CD4-positive, alpha-beta T cell treated with Interleukin-6 for 4 hours (primary cell): ENCODE results near the gene EGFR.
"Not testable (repeated sequence)": the region's sequence is repeated elsewhere in the genome, so short reads cannot be mapped to it uniquely, and the experiment has no call there.

ENCODE experiments used
- DNase-seq: peaks from one replicate; pipeline ENCODE4 v3.0.0-alpha.2; 2020; ENCODE audit warnings: mixed read lengths

The EGFR gene

DNA sequence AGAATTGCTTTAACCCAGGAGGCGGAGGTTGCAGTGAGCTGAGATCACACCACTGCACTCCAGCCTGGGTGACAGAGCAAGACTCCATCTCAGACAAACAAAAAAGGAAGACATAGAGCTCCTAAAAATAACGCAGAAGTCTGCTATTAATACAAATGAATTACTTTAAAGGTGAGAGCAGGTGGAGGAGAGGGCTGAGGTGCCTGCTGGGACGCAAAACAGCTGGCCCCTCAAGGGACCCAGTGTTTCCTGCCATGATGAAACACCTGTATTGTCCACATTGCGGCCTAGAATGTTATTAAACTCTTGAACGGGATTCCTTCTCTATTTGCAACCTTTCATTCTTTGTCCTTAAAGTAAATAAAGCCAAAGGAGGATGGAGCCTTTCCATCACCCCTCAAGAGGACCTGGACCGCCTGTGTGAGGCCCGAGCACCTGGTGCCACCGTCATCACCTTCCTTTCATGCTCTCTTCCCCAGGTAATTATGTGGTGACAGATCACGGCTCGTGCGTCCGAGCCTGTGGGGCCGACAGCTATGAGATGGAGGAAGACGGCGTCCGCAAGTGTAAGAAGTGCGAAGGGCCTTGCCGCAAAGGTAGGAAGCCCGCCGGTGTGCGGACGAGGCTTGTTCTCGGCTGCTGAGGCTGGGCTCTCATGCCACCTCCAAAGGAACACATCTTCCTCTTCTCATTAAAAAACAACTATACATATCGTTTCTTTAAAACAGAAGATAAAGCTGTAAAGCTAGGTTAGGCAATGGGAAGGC lies 136.7 kb downstream of the EGFR start:
- DNase-seq = no peak

GRCh38 chr7:55156919-55157763 lies 138.3 kb downstream of the EGFR start:
- no peak for DNase-seq

DNA sequence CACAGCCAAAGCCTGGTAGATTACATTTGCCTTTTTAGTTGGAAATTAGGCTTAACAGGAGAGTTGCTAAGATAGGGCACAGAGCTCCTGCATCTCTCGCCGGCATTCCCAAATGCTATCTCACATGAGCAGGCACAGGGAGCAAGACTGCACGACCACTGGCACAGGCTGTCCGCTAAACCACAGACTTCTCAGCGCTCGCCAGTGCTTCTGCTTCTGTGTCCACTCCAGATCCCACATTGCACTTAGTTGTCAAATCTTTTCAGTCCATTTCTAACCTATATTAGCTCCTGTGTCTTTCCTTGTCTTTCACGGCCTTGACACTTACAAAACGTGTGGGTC lies 138.9 kb downstream of the EGFR start:
- DNase-seq = no peak

DNA sequence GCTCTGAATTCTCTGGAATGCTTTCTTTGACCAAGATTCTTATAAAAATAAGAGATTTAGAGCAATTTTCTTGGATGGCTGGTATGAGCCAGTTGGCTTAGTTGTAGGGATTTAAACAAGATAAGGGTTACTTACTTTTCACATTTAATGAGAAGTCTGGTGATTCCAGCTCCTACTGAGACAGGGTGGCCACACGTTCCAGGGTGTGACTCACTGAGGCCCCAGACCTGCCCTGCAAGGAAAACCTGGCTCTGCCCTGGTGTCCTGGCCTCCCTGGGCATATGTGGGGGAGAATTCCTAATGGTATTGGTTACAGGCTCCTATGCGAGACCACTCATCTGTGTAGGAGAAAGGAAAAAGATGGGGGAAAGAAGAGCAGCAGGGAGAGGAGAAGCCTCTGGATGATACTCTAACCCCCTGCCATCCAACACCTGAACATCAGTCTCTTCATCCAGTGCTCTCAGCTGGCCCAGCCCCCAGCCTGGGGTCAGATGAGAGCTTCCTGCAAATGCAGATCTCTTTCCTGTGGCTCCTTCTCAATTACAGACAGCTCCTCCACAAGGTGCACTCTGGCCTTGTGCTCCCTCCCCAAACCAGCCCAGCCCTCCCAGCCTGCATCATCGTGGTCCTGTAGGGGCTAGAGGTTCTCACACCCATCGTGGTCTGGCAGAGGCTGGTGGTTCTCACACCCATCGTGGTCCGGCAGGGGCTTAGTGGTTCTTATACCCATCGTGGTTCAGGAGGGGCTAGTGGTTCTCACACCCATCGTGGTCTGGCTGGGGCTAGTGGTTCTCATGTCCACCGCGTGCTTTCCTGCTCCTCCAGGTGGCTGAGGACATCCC lies 139.9 kb downstream of the EGFR start:
- DNase-seq = no peak

GRCh38 chr7:55160539-55160938 lies 141.7 kb downstream of the EGFR start:
- no peak for DNase-seq

GRCh38 chr7:55161154-55161687 lies 142.4 kb downstream of the EGFR start:
- DNase-seq = no peak

GRCh38 chr7:55162476-55162875 lies 143.7 kb downstream of the EGFR start:
- no peak for DNase-seq

- no peak for DNase-seq
These were observed 144.9 kb downstream of the EGFR start for GRCh38 chr7:55163733-55164132.

- no peak for DNase-seq
These were observed 145.7 kb downstream of the EGFR start for GRCh38 chr7:55164527-55164926.

- DNase-seq = no peak
These were observed 146.5 kb downstream of the EGFR start for GRCh38 chr7:55165176-55165861.

DNA sequence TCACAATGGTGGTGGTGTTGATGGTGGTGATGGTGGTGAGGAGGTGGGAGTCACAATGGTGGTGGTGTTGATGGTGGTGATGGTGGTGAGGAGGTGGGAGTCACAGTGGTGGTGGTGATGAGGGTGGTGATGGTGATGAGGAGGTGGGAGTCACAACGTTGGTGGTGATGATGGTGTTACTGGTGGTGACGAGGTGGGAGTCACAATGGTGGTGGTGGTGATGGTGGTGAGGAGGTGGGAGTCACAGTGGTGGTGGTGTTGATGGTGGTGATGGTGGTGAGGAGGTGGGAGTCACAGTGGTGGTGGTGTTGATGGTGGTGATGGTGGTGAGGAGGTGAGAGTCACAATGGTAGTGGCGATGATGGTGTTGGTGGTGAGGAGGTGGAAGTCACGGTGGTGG lies 148.5 kb downstream of the EGFR start:
- not testable (repeated sequence) for DNase-seq

DNA sequence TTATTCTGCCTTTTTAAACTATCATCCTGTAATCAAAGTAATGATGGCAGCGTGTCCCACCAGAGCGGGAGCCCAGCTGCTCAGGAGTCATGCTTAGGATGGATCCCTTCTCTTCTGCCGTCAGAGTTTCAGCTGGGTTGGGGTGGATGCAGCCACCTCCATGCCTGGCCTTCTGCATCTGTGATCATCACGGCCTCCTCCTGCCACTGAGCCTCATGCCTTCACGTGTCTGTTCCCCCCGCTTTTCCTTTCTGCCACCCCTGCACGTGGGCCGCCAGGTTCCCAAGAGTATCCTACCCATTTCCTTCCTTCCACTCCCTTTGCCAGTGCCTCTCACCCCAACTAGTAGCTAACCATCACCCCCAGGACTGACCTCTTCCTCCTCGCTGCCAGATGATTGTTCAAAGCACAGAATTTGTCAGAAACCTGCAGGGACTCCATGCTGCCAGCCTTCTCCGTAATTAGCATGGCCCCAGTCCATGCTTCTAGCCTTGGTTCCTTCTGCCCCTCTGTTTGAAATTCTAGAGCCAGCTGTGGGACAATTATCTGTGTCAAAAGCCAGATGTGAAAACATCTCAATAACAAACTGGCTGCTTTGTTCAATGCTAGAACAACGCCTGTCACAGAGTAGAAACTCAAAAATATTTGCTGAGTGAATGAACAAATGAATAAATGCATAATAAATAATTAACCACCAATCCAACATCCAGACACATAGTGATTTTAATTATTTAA lies 151.7 kb downstream of the EGFR start:
- no peak for DNase-seq

DNA sequence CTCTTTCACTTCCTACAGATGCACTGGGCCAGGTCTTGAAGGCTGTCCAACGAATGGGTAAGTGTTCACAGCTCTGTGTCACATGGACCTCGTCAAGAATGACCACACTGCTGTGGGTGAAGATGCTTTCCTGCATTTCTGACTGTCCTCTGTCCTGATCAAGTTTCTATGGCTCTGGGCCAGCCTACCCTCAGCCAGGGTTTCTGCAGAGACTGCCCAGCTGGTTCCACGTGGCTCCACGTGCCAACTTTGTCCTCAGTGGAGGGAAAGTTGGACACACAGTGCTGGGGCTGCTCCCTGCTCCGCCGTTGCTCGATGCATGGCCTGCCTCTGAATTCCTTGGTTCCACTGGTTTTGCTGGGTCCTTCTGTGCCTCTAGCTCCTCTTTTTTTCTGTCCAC lies 152.3 kb downstream of the EGFR start:
- DNase-seq = no peak

- DNase-seq = no peak
These were observed 153.3 kb downstream of the EGFR start for GRCh38 chr7:55172161-55172560.

DNA sequence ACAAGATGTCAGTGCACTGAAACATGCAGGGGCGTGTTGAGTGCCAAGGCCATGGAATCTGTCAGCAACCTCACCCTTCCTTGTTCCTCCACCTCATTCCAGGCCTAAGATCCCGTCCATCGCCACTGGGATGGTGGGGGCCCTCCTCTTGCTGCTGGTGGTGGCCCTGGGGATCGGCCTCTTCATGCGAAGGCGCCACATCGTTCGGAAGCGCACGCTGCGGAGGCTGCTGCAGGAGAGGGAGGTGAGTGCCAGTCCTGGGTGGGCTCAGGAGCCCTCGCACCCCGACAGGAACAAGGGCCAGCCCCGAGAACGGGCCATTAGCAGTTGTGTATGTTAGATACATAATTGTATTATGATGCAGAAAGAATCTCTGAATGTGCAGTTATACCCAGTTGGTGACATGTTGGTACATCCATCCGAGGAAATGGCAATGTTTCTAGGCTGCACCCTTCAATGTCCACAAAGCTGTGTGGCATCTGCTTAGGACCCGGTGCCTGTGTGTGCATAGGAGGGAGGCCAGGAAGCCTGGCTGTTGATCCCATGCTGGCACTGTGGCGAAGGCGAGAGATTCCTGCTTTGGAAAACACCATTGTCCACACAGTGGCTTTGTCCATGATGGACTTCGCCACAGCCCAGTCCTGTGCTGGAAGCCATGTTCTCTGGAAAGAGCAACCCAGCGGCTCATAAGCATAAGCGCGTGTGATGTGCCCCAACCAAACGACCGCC lies 154.2 kb downstream of the EGFR start:
- DNase-seq = no peak

GRCh38 chr7:55173671-55174070 lies 154.9 kb downstream of the EGFR start:
- no peak for DNase-seq

GRCh38 chr7:55174456-55174855 lies 155.6 kb downstream of the EGFR start:
- DNase-seq = no peak

DNA sequence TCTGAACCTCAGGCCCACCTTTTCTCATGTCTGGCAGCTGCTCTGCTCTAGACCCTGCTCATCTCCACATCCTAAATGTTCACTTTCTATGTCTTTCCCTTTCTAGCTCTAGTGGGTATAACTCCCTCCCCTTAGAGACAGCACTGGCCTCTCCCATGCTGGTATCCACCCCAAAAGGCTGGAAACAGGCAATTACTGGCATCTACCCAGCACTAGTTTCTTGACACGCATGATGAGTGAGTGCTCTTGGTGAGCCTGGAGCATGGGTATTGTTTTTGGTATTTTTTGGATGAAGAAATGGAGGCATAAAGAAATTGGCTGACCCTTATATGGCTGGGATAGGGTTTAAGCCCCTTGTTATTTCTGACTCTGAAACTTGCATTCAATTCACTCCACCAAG lies 156.0 kb downstream of the EGFR start:
- no peak for DNase-seq

DNA sequence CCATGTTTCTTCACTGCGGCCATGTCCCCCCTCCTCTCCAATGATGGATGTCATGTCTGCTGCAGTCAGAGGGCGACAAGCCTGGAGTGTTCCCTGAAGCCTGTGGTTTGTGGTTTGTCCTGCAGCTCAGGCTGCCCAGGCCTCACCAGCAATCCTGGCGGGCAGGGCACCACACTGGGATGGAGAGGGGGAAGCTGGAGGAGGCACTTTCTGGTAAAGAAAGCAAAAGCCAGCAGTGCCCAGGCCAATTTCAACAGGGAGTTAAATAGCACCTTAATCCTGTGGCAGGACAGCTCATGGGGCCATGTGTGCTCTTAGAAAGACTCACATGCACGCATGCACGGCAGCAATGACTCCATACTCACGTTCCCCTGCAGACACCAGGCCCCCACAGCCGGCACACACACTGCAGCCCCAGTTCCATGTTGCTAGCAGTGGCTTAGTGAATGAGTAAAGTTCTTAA lies 158.3 kb downstream of the EGFR start:
- no peak for DNase-seq

- no peak for DNase-seq
These were observed 158.9 kb downstream of the EGFR start for GRCh38 chr7:55177589-55178261.
